Inferior parietal cortex (tissue), 1 donor: ENCODE data around the gene PRICKLE1.
"Not testable (repeated sequence)": the region's sequence is repeated elsewhere in the genome, so short reads cannot be mapped to it uniquely, and the experiment has no call there.

ENCODE experiments used
- DNase-seq: peaks from one replicate; pipeline ENCODE4 v3.0.0-alpha.2; 2016; ENCODE audit errors: extremely low spot score

Gene PRICKLE1

DNA sequence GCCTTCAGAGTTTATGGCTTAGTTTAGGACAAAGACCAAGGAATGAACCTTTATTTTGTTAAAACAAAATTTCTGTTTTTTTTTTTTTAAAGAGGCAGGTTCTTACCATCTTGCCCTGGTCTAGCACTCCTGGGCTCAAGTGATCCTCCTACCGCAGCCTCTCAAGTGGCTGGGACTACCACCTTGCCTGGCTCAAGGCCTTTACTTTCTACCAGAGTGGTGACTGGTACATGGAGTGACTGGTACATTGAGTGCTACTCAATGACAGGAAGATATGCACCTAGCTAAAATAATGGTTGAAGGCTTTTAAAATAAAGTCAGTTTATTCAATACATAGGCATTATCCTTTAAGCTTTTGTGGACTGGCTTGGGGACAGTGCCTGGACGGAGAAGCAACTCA lies 32.6 kb downstream of the PRICKLE1 start:
- DNase-seq = no peak

GRCh38 chr12:42552822-42553221 lies 36.7 kb downstream of the PRICKLE1 start:
- DNase-seq = no peak

- no peak for DNase-seq
Observed at GRCh38 chr12:42550800-42551199, 38.7 kb downstream of the PRICKLE1 start.

DNA sequence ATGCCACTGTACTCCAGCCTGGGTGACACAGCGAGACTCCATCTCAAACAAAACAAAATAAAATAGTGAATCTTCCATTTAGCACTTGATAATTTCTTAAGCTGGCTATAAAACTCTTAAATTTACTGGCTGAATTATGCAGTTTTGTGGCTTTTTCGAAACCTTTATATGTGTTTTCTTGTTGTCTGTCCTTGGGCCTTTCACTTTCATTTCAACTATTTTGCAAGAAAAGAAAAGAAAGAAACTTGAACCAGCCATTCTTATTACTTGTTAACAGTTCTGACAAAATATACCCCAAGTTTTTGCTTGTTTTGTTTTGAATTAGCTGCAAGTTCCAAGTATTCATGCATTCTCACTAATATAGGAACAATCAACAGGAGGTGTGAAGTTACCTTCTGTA lies 42.8 kb downstream of the PRICKLE1 start:
- no peak for DNase-seq

DNA sequence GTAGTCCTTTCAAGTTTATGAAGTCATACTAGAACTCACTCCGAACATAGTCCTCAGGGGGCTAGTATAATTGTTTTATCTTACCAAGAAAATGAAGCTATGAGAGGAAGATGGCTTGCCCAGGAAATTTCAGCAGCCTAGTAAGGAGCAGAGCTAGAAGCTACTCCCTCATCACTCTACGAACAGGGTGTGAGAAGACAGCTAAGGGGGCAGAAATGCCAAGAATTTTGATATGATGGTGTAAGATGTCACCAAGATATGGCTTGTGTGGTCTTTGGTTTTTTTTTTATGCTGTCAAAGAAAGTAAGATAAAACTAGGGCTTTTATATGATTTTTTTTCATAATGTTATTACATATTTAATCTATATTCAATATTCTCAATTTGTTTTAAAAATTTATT lies 47.6 kb downstream of the PRICKLE1 start:
- DNase-seq = no peak

DNA sequence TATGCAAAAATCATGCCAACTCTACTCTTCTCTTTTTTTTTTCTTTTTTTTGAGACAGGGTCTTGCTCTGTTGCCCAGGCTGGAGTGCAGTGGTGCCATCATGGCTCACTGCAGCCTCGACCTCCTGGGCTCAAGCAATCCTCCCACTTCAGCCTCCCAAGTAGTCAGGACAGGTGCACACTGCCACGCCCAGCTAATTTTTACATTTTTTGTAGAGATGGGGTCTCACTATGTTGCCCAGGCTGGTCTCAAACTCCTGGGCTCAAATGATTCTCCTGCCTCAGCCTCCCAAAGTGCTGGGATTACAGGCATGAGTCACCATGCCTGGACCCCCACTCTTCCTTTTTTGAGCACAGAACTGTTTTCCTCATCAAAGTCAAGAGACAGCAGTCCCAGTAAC lies 48.2 kb downstream of the PRICKLE1 start:
- not testable (repeated sequence) for DNase-seq

GRCh38 chr12:42539696-42540095 lies 49.9 kb downstream of the PRICKLE1 start:
- no peak for DNase-seq

- DNase-seq = no peak
Observed at GRCh38 chr12:42538203-42538602, 51.3 kb downstream of the PRICKLE1 start.

GRCh38 chr12:42534184-42534838 lies 55.2 kb downstream of the PRICKLE1 start:
- DNase-seq = no peak

DNA sequence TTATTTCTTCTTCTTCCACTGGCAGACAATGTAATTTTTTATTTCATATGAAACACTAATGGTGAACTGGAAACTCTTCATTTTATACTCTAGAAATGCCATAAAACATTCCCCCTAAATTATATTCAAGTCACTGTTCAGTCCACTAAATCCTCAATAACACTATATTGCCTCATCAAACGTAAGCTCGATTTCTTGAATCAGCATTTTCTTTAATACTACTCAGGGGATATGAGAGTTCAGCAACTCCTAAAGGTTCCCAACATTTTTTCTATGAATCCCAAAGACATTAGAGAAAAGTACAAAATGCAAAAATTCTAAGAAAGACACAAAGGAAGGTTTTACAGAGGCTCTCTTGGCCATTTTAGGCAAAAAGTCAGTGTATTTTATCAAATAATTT lies 59.3 kb downstream of the PRICKLE1 start:
- DNase-seq = no peak

DNA sequence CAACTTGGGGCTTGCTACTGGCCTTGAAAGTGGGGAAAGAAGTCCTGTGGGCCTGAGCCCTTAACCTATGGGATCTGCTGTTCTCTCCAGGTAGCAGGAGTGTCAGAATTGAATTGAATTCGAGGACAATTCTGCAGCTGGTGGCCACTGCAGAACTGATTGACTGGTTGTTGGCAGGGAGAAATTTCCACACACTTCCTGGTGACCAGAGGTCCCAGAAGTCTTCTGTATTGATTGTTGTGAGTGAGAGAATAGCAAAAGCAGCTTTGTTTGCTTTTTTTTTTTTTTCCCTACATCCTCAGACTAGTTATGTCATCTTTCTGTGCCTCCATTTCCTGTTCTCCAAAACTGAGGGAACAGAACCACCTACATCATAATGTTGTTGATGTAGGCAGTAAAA lies 64.1 kb downstream of the PRICKLE1 start:
- no peak for DNase-seq

DNA sequence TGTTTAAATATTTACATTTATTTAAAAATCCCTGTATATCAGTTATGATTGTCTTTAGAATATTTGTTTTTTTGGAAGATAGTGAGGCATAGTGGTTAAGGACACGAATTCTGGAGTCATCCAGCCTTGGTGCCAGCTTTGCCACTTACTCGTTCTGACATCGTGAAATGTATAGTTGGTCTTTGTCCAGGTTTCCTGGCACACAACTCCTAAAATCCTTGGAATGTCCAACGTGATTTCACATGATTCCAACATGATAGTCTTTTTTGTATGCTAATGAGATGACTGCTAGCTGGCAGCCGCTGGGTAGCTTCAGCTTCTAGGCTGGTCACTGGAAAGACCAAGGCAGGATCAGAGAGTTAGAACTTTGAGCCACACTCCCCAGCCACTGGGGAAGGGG lies 64.8 kb downstream of the PRICKLE1 start:
- DNase-seq = no peak

- DNase-seq = no peak
Observed at GRCh38 chr12:42516573-42516972, 73.0 kb downstream of the PRICKLE1 start.

DNA sequence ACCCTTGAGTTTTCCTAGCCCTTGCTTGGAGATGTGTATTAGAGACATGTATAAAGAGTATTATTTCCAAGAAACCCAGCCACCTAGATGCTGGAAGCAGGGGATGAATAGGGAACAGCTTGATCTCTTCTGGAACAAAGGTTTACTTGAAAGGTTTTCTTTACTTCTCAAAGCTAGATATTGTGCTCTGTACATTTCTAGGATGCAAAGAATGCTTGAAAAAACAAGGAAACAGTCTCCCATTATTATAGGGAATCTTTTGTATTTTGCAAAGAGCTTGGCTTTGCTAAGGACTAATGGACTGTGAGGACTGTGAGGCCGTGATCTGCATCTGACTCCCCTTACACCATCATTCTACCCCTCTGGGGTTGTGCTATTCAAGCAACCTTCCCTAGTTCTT lies 77.9 kb downstream of the PRICKLE1 start:
- no peak for DNase-seq

- DNase-seq = no peak
Observed at GRCh38 chr12:42510823-42511222, 78.7 kb downstream of the PRICKLE1 start.

- no peak for DNase-seq
Observed at GRCh38 chr12:42508913-42509460, 80.6 kb downstream of the PRICKLE1 start.

- DNase-seq = no peak
Observed at GRCh38 chr12:42507565-42507964, 82.0 kb downstream of the PRICKLE1 start.

GRCh38 chr12:42507081-42507480 lies 82.5 kb downstream of the PRICKLE1 start:
- no peak for DNase-seq

DNA sequence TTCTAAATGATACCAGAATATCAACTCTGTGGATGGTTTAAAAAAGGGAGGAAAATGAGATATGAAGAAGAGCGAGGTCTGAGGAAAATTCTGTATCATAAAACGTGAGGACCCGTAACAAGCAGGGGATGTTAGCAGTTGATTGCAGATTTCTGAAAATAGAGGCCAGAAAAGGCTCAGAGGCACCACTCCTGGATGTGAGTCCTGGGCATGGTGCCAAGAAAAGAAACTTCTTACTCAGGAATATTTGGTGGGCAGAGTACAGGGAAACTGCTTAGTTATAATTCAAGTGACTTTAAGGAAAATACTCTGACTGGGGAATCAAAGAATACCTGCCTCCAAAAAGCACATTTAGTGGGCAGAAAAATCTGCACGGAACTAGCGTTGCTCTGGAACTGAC lies 85.5 kb downstream of the PRICKLE1 start:
- DNase-seq = no peak

GRCh38 chr12:42502682-42503081 lies 86.9 kb downstream of the PRICKLE1 start:
- DNase-seq = no peak

GRCh38 chr12:42498549-42499247 lies 90.8 kb downstream of the PRICKLE1 start:
- DNase-seq = no peak

GRCh38 chr12:42496886-42497285 lies 92.7 kb downstream of the PRICKLE1 start:
- no peak for DNase-seq

GRCh38 chr12:42495244-42495643 lies 94.3 kb downstream of the PRICKLE1 start:
- no peak for DNase-seq
